CD4-positive, alpha-beta T cell treated with Interleukin-4 for 1 hour (primary cell): Measurements from ENCODE around the gene DLG1.
"Not testable (repeated sequence)": the region's sequence is repeated elsewhere in the genome, so short reads cannot be mapped to it uniquely, and the experiment has no call there.

ENCODE experiments used
- DNase-seq, 2 donors: peaks; one replicate each; pipeline ENCODE4 v3.0.0-alpha.2; 2020 to 2022

The DLG1 gene

DNA sequence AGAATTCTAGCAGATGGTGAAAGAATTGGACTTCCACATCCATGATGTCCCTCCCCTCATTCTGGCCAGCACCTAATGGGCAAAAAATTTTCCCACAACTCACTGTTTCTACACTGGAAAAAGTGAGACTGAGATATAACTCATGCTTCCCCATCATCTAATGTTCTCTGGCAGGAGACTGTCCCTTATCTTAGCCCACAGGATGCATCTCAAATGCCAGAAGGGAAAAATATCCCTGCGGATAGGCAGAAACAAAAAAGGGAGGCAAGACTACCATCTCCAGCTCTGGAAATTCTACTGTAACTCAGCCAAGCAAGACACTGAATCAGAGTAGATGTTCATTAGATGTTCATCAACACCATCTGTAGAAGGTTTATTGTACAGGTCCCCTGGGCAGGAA, 58.6 kb downstream of the DLG1 start:
- DNase-seq: no peak

DNA sequence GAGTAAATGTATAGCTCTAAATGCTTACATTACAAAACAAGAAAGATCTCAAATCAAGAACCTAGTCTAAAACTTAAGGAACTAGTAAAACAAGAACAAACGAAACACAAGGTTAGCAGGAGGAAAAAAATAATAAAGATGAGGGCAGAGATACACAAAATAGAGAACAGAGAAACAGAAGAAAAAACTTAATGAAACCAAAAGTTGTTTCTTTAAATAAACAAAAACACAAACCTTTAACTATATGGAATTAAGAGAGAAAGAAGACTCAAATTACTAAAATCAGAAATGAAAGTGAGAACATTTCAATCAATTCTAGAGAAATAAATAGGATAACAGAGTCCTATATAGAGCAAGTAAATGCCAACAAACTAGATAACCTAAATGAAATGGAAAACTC, 59.6 kb downstream of the DLG1 start:
- no peak for DNase-seq

DNA sequence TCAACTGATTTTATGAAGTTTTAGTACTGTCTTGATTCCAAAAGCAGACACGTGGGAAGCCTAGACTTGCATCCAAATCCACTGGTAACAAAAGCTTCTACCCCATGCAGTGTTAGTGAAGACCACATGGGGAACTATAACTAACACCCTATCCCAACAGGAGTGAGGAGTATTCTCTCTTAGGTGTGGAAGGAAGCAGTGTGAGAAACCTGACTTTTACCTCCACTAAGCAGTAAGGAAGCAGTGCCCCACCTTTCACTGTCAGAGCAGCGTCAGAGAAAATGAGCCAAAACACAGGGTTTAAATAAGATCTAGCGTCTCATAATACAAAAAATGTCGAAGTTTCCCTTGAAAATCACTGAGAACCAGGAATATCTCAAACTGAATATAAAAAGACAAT, 60.5 kb downstream of the DLG1 start:
- no peak for DNase-seq

- DNase-seq: no peak
Measured at GRCh38 chr3:197236362-197236761, 62.0 kb downstream of the DLG1 start.

DNA sequence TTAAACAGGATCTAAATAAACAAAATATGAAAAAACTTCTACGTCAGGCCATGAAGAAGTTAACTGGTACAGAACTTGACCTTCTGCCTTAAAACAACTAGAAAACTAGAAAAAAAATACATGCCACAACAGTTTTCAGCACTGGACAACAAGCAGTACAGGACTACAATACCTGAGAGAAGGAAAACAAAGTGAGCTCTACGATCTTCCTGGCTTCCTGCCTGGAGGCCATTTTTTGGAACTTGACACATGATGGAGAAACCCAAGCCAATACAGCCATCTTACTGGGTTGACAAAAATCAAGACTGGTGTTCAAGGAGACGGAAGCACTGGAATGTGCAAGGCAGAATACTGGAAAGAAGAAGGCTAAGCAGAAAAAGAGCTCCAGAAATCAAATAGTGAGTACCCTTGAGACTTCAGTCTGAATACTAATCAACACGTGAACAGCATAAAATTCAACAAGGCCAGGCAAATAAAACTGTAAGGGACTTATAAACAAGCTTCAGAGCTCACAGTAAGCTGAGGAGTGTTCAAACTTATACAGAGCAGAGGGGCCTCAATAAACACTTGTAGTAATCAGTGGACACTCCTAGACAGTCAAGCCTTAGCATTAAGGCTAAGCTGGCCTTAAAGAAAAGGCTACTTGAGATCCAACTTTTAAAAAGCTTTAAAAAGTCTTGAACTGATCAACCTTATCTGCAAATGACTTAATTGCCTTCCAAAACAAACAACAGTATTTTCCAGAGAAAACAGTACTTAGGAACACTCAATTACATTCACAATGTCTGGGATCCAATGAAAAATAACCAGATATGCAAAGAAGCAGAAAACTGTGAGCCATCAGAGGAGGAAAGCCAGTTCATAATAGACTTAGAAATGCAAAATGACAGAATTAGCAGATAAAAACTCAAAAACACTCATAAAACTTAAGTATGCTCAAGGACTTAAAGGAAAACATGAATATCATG, 63.2 kb downstream of the DLG1 start:
- DNase-seq: no peak

- no peak for DNase-seq
Measured at GRCh38 chr3:197231321-197231720, 67.1 kb downstream of the DLG1 start.

- DNase-seq: no peak
Measured at GRCh38 chr3:197229836-197230235, 68.6 kb downstream of the DLG1 start.

GRCh38 chr3:197229178-197229577, 69.2 kb downstream of the DLG1 start:
- DNase-seq: no peak

GRCh38 chr3:197227780-197228574, 70.4 kb downstream of the DLG1 start:
- DNase-seq: no peak

GRCh38 chr3:197226179-197226578, 72.2 kb downstream of the DLG1 start:
- DNase-seq: no peak

- DNase-seq: no peak
Measured at GRCh38 chr3:197225579-197225978, 72.8 kb downstream of the DLG1 start.

DNA sequence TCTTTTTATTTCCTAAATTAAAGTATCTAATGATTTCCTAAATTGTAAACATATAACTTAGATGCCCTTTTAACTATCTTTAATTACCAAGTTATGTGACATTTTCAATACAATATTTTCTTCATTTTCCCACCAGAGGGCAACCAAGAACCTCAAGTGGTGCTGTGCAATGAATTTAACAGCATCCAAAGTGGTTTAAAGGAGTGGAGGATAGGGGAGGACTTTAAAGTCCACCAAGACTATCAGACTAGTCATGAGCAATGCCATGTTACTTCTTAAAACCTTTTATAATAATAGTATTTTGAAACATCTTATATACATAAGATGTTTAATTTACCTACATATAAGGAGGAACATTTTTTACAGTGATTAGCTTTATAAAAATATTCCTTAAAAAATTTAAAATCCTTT, 74.4 kb downstream of the DLG1 start:
- DNase-seq: peak in 1 of 2 donors; percentile 51

- no peak for DNase-seq
Measured at GRCh38 chr3:197222937-197223370, 75.5 kb downstream of the DLG1 start.

DNA sequence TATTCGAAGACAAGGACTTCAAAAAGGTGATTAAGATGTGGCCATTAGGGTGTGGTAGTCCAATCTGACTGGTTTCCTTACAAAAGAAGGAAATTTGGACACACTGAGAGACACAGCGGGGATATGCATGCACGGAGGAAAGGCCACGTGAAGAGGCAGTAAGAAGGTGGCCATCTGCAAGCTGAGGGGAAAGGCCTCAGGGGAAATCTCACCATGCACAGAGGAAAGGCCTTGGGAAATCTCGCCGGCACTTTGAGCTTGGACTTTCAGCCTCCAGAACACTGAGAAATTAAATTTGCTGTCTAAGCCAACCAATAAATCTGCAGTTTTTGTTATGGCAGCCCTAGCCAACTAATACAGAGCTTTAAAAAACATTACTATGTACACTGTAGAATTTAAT, 78.8 kb downstream of the DLG1 start:
- no peak for DNase-seq

DNA sequence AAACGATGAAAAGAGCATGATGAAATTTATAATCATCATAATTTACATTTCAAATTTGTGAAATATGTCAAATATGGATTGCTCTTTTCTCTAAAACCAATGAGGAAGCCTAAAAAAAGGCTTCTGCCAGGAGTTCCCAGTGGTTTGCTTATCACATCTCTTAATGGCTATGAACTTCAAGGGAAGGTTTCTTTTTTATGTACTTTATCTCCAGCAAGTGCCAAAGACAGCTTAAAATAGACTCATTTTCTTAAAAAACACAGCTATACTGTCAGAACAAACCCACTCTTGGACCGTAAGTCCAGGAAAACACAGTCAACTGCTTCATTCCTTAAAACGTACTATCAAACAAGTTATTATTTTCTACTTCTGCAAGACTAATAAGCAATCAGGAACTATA, 80.2 kb downstream of the DLG1 start:
- no peak for DNase-seq

DNA sequence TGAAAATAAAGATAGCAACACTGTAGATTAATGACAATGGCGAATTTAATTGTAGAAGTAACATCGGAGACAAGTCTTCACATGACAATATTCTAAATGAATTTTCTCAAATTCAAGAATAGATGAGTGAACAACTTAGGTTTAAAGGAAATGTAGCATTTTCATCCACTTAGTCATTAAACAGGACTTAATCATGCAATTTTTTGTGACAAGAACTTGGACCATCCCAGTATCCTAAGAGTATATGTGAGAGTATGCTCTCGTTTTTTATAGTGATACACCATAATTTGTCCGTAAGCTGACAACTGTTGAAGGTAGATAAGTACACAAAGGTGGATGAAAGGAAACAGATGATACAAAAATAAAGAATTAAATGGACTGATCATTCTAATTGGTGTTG, 81.5 kb downstream of the DLG1 start:
- DNase-seq: no peak

- DNase-seq: no peak
Measured at GRCh38 chr3:197216169-197216860, 82.1 kb downstream of the DLG1 start.

DNA sequence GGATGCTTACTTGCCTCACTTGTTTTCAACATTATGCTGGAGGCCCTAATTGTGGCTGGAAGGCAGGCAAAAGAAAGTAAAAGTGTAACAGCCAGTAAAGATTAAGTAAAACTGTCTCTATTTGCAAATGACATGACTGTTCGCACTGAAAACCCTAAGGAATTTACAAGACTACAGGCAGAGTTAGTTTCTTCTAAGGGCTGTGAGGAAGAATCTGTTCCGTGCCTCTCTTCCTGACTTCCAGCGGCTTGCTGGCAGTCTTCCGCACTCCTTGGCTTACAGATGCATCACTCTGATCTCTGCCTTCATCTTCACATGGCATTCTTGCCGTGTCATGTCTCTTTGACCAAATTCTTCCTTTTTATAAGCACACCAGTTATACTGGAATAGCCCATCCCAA, 86.1 kb downstream of the DLG1 start:
- no peak for DNase-seq

GRCh38 chr3:197211698-197212097, 86.7 kb downstream of the DLG1 start:
- DNase-seq: not testable (repeated sequence)

DNA sequence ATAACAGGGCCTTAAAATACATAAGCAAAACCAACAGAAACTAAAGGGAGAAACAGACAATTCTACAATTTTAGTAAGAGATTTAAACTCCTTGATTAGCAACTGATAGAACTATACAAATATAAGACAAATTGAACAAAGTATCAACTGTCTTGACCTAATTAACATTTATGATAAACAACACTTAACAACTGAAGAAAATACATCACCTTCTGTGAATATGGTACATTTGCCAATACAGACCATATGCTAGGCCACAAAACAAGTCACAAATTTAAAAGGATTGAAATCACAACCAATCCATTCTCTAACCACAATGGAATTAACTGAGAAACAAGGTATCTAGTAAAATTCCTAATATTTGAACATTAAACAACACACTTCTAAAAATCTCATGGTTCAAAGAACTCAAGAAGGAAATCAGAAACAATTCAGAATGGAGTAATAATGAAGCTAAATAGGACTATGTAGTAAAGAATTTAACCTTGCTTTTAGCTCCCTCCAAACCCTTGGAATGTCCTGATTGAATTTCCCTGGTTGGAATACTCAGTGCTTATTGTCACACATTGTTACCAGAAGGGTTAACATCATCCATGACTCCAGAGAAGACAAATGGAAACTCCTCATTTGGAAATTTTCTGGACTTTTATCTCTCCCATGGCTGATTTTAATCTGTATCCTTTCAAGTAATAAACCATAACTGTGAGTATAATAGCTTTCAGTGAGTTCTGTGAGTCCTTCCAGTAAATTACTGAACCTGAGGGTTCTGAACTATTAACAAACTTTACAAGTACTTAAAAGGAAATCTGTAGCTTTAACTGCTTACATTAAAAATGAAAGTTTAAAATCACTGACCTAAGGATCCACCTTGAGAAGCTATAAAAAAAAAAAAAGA, 88.8 kb downstream of the DLG1 start:
- DNase-seq: no peak

GRCh38 chr3:197206913-197207312, 91.5 kb downstream of the DLG1 start:
- no peak for DNase-seq

GRCh38 chr3:197205675-197206074, 92.7 kb downstream of the DLG1 start:
- DNase-seq: no peak
